Measurements from ENCODE around the gene PITPNC1. TPM values are rescaled to one million over a fixed set of nuclear protein-coding genes. Genes with fewer than 3 reads are reported as not detected.

Gene PITPNC1
- total RNA-seq, 1 experiment from 2014 or later: 10.4 TPM

- no peak for DNase-seq (ENCODE audit: low read depth)
Measured at GRCh38 chr17:67546578-67547527, 169.8 kb downstream of the PITPNC1 start.

- no peak for DNase-seq (ENCODE audit: low read depth)
Measured at GRCh38 chr17:67548693-67549092, 171.6 kb downstream of the PITPNC1 start.

- no peak for DNase-seq (ENCODE audit: low read depth)
Measured at GRCh38 chr17:67549820-67550219, 172.7 kb downstream of the PITPNC1 start.

- no peak for DNase-seq (ENCODE audit: low read depth)
Measured at GRCh38 chr17:67554634-67555033, 177.6 kb downstream of the PITPNC1 start.

GRCh38 chr17:67555855-67556254, 178.8 kb downstream of the PITPNC1 start:
- DNase-seq (ENCODE audit: low read depth): no peak

- DNase-seq (ENCODE audit: low read depth): no peak
Measured at GRCh38 chr17:67557052-67557845, 180.2 kb downstream of the PITPNC1 start.

- DNase-seq (ENCODE audit: low read depth): peak; percentile 21
Measured at GRCh38 chr17:67557921-67558320, 180.8 kb downstream of the PITPNC1 start.

- peak; percentile 20 for DNase-seq (ENCODE audit: low read depth)
Measured at GRCh38 chr17:67558740-67559380, 181.8 kb downstream of the PITPNC1 start.

- DNase-seq (ENCODE audit: low read depth): no peak
Measured at GRCh38 chr17:67559381-67559966, 182.4 kb downstream of the PITPNC1 start.

- no peak for DNase-seq (ENCODE audit: low read depth)
Measured at GRCh38 chr17:67562005-67562404, 184.9 kb downstream of the PITPNC1 start.

GRCh38 chr17:67563692-67564228, 186.7 kb downstream of the PITPNC1 start:
- DNase-seq (ENCODE audit: low read depth): no peak

GRCh38 chr17:67565068-67565467, 188.0 kb downstream of the PITPNC1 start:
- DNase-seq (ENCODE audit: low read depth): no peak

GRCh38 chr17:67566656-67567055, 189.6 kb downstream of the PITPNC1 start:
- no peak for DNase-seq (ENCODE audit: low read depth)

GRCh38 chr17:67569015-67569451, 192.0 kb downstream of the PITPNC1 start:
- no peak for DNase-seq (ENCODE audit: low read depth)

GRCh38 chr17:67569873-67570272, 192.8 kb downstream of the PITPNC1 start:
- DNase-seq (ENCODE audit: low read depth): no peak

- no peak for DNase-seq (ENCODE audit: low read depth)
Measured at GRCh38 chr17:67570797-67571196, 193.7 kb downstream of the PITPNC1 start.

- DNase-seq (ENCODE audit: low read depth): no peak
Measured at GRCh38 chr17:67571478-67571877, 194.4 kb downstream of the PITPNC1 start.

GRCh38 chr17:67573987-67574657, 197.0 kb downstream of the PITPNC1 start:
- DNase-seq (ENCODE audit: low read depth): no peak

GRCh38 chr17:67574658-67575293, 197.7 kb downstream of the PITPNC1 start:
- DNase-seq (ENCODE audit: low read depth): no peak

- no peak for DNase-seq (ENCODE audit: low read depth)
Measured at GRCh38 chr17:67575325-67575724, 198.2 kb downstream of the PITPNC1 start.
